GM23338 (cell line): ENCODE data around the gene C1QL1. TPM values are rescaled to one million over a fixed set of nuclear protein-coding genes. Genes with fewer than 3 reads are reported as not detected.

Source experiments
- ATAC-seq: fragments of 200-7000 bp; cut with Tn5 transposase; 3 replicates; pipeline ENCODE4 v1.9.1; 2020
- DNase-seq: peaks from one replicate; pipeline ENCODE4 v3.0.0-alpha.2; 2015; ENCODE audit warnings: low spot score
- H2AFZ ChIP-seq: fragments of 200-600 bp; sonication (generic); 2 replicates; pipeline ENCODE4 v1.8.0; 2016; ENCODE audit warnings: antibody characterized with exemption, mild to moderate bottlenecking, moderate library complexity
- H3F3A ChIP-seq: fragments of 200-600 bp; sonication (generic); replicated peaks from 2 replicates; pipeline ENCODE4 v1.8.0; 2017; ENCODE audit warnings: antibody characterized with exemption, mixed run types, low read depth
- H3K27ac ChIP-seq: fragments of 200-600 bp; sonication (generic); 2 replicates; pipeline ENCODE4 v1.6.1; 2016; ENCODE audit warnings: low read depth
- H3K27me3 ChIP-seq: fragments of 200-600 bp; sonication (generic); 2 replicates; pipeline ENCODE4 v1.8.0; 2016; ENCODE audit warnings: mild to moderate bottlenecking, mixed run types, moderate library complexity; ENCODE audit not compliant: insufficient read depth
- H3K36me3 ChIP-seq: fragments of 200-600 bp; sonication (generic); 2 replicates; pipeline ENCODE4 v1.8.0; 2016; ENCODE audit warnings: mild to moderate bottlenecking; ENCODE audit not compliant: insufficient read depth
- H3K4me1 ChIP-seq: fragments of 200-600 bp; sonication (generic); 2 replicates; pipeline ENCODE4 v1.8.0; 2016; ENCODE audit warnings: mild to moderate bottlenecking, moderate library complexity; ENCODE audit not compliant: insufficient read depth
- H3K4me2 ChIP-seq: fragments of 200-600 bp; sonication (generic); 2 replicates; pipeline ENCODE4 v1.7.1; 2017; ENCODE audit warnings: mixed run types
- H3K4me3 ChIP-seq: fragments of 200-600 bp; sonication (generic); 2 replicates; pipeline ENCODE4 v1.6.1; 2016; ENCODE audit warnings: mixed run types
- H3K79me2 ChIP-seq: fragments of 200-600 bp; sonication (generic); replicated peaks from 2 replicates; pipeline ENCODE4 v1.8.0; 2017; ENCODE audit warnings: mild to moderate bottlenecking; ENCODE audit not compliant: insufficient read depth
- H3K9me2 ChIP-seq: fragments of 200-600 bp; sonication (generic); 2 replicates; pipeline ENCODE4 v1.8.0; 2017; ENCODE audit not compliant: insufficient read depth
- H4K20me1 ChIP-seq: fragments of 200-600 bp; sonication (generic); replicated peaks from 2 replicates; pipeline ENCODE4 v1.8.0; 2017; ENCODE audit warnings: mild to moderate bottlenecking; ENCODE audit not compliant: insufficient read depth
- H3K27ac Mint-ChIP-seq: 2 replicates; pipeline ENCODE4 v1.8.0; 2020; ENCODE audit warnings: inconsistent platforms, mild to moderate bottlenecking, moderate library complexity, mixed read lengths
- H3K27me3 Mint-ChIP-seq: 3 replicates; pipeline ENCODE4 v1.8.0; 2022; ENCODE audit warnings: low read depth, mild to moderate bottlenecking, moderate library complexity, mixed read lengths, inconsistent platforms; ENCODE audit not compliant: insufficient read depth, poor library complexity
- H3K36me3 Mint-ChIP-seq: 3 replicates; pipeline ENCODE4 v1.8.0; 2021; ENCODE audit warnings: low read depth, mild to moderate bottlenecking, inconsistent platforms, moderate library complexity, mixed read lengths
- H3K4me1 Mint-ChIP-seq: 3 replicates; pipeline ENCODE4 v1.8.0; 2020; ENCODE audit warnings: mild to moderate bottlenecking, inconsistent platforms, mixed read lengths
- H3K4me3 Mint-ChIP-seq: 3 replicates; pipeline ENCODE4 v1.8.0; 2021; ENCODE audit warnings: moderate library complexity, mild to moderate bottlenecking, inconsistent platforms, mixed read lengths
- H3K9me3 Mint-ChIP-seq: 3 replicates; pipeline ENCODE4 v1.8.0; 2020; ENCODE audit warnings: moderate library complexity, mild to moderate bottlenecking, inconsistent platforms, mixed read lengths
- CREB1 ChIP-seq: fragments of 250-450 bp; sonication (Bioruptor Pico); IDR thresholded peaks from 2 replicates; pipeline ENCODE4 v1.5.0; 2020; ENCODE audit warnings: low read depth, mild to moderate bottlenecking, moderate library complexity
- CTCF ChIP-seq, 2 experiments: fragments of 200-600 bp in 1 of 2; sonication (generic) in 1 of 2; conservative IDR thresholded peaks; 2 replicates each; pipeline versions ENCODE4 v1.5.1 to v1.6.1; 2016 to 2017; ENCODE audit warnings: antibody characterized with exemption in 2 of 2, low read depth in 2 of 2, mild to moderate bottlenecking in 2 of 2, moderate library complexity in 1 of 2
- ETS1 ChIP-seq: IDR thresholded peaks from 2 replicates; pipeline ENCODE4 v1.6.1; 2016; ENCODE audit warnings: antibody characterized with exemption
- EZH2 ChIP-seq: fragments of 200-600 bp; sonication (generic); IDR thresholded peaks from one replicate; pipeline ENCODE4 v1.8.0; 2017; ENCODE audit warnings: antibody characterized with exemption, mild to moderate bottlenecking, low read depth; ENCODE audit not compliant: unreplicated experiment
- EZH2phosphoT487 ChIP-seq: fragments of 200-600 bp; sonication (generic); IDR thresholded peaks from one replicate; pipeline ENCODE4 v1.8.1; 2018; ENCODE audit warnings: antibody characterized with exemption; ENCODE audit not compliant: unreplicated experiment
- JUNB ChIP-seq: IDR thresholded peaks from one replicate; pipeline ENCODE4 v1.6.1; 2016; ENCODE audit warnings: antibody characterized with exemption; ENCODE audit not compliant: unreplicated experiment
- NANOG ChIP-seq: IDR thresholded peaks from 2 replicates; pipeline ENCODE4 v1.6.1; 2016; ENCODE audit warnings: antibody characterized with exemption, borderline replicate concordance
- POLR2AphosphoS5 ChIP-seq: IDR thresholded peaks from 2 replicates; pipeline ENCODE4 v1.6.1; 2016; ENCODE audit warnings: antibody characterized with exemption, low read depth
- REST ChIP-seq: IDR thresholded peaks from one replicate; pipeline ENCODE4 v1.6.1; 2018; ENCODE audit warnings: antibody characterized with exemption; ENCODE audit not compliant: unreplicated experiment
- STAT1 ChIP-seq: IDR thresholded peaks from one replicate; pipeline ENCODE4 v1.6.1; 2016; ENCODE audit warnings: antibody characterized with exemption; ENCODE audit not compliant: unreplicated experiment
- ZNF114 ChIP-seq: fragments of 250-450 bp; sonication (Bioruptor Pico); IDR thresholded peaks from 2 replicates; pipeline ENCODE4 v1.5.0; 2020; ENCODE audit warnings: mild to moderate bottlenecking, moderate library complexity
- ZNF331 ChIP-seq: fragments of 250-450 bp; sonication (Bioruptor Pico); IDR thresholded peaks from 2 replicates; pipeline ENCODE4 v1.5.0; 2020; ENCODE audit warnings: low read depth, mild to moderate bottlenecking, moderate library complexity
- polyA plus RNA-seq: library from polyadenylated mRNA; unstranded; fragments of >200 nt; fragmentation: Nextera tagmentation; extraction: Ambion mirVana; gene quantifications from 2 replicates; pipeline ENCODE4 v1.2.1, GENCODE V29; 2016
- total RNA-seq: library from RNA; depleted of rRNA; stranded (reverse); fragments of >200 nt; shearing (Covaris generic); gene quantifications from 2 replicates; pipeline ENCODE4 v1.2.3, GENCODE V29; 2014

The C1QL1 gene
- total and polyA plus RNA-seq, 2 experiments from 2014 or later, result 4.3 to 14.4 TPM

GRCh38 chr17:44977065-44977464 is 9.0 kb upstream of the C1QL1 start (continued):
- no peak for TF ChIP-seq ZNF114 (CRISPR knock-in tag)
- no peak for TF ChIP-seq EZH2phosphoT487
- TF ChIP-seq CREB1, result no peak
- TF ChIP-seq JUNB, result no peak
- TF ChIP-seq POLR2AphosphoS5, result no peak
- TF ChIP-seq REST, result no peak

DNA sequence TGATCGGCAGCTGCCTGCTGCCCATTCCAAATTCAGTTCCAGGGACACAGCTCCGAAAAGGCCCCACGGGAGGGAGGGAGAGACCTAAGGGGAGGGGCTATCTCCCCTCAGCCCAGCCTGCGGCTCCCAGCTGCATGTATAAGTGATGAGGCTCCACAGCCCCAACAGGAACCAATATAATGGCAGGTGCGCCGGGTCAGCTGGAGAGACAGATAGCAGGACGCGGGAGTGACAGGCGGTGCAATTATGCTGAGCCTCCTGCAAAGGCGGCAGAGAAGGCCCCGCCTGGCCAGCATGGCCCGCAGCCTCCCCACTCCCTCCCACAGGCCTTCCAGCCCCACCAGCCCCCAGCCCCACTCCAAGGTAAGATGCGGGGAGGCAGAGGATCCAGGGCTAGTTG is 8.1 kb upstream of the C1QL1 start:
- Mint-ChIP-seq H3K4me1 (peaks cover 42% of the 10 kb centered on the region), H3K4me3 (no peak overlapping the region), H3K36me3 (no peaks in the 10 kb centered on the region), H3K27ac (no peak overlapping the region), H3K9me3 (no peaks in the 10 kb centered on the region; the same call in 2 of the 3 replicates), H3K27me3 (peaks cover 8% of the 10 kb centered on the region)
- H3K9me2 ChIP-seq, result no peaks in the 10 kb centered on the region
- H3F3A ChIP-seq, result peaks cover 15% of the 10 kb centered on the region; the same call in 1 of the 2 replicates
- H3K4me3 ChIP-seq, result no peak overlapping the region
- H3K79me2 ChIP-seq, result no peaks in the 10 kb centered on the region
- peaks cover 26% of the 10 kb centered on the region for H3K4me1 ChIP-seq
- no peak for ATAC-seq
- no peak for DNase-seq
- no peak overlapping the region for H3K27ac ChIP-seq
- no peaks in the 10 kb centered on the region for H3K36me3 ChIP-seq
- H3K27me3 ChIP-seq, result peaks cover 5% of the 10 kb centered on the region
- no peak overlapping the region for H2AFZ ChIP-seq
- H4K20me1 ChIP-seq, result no peaks in the 10 kb centered on the region
- no peak overlapping the region for H3K4me2 ChIP-seq
- TF ChIP-seq CREB1 (no peak), POLR2AphosphoS5 (no peak), NANOG (no peak), EZH2 (no peak), EZH2phosphoT487 (no peak), ZNF114 (CRISPR knock-in tag) (no peak), ETS1 (no peak), ZNF331 (CRISPR knock-in tag) (no peak), STAT1 (no peak), REST (no peak), CTCF (conservative IDR thresholded peaks at IDR 0.05; ENCODE audit: low read depth in 2 of 2) (no peak), JUNB (no peak)
